Measurements from ENCODE around the gene HBP1. TPM values are rescaled to one million over a fixed set of nuclear protein-coding genes. Genes with fewer than 3 reads are reported as not detected.

The HBP1 gene
- total and polyA plus RNA-seq, 2 donors (not counting 1 experiment from before 2014, with no cell fraction given): 47.2 to 127 TPM

DNA sequence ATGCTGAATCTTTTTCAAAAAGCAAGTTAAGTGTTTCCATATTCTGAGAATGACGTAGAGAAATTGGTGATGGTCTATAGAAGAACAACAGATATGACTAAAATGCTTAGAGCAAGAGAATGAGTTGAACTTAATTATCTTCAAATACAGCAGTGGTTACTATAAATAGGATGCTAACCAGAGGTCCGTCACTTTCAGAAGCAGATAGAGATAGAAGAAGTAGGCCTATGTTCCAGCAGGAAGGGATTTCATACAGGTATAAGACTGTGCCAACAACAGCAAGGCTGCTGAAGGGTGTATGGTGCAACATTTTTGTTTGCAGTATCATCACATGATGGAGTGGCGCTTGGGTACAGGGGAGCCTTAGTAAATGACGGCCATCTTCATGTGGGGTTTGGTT, 68.6 kb downstream of the HBP1 start:
- CTCF ChIA-PET: no interaction called here
- intact Hi-C loops (cut with micrococcal nuclease): no loop called here
- no peak overlapping the region for H3K27ac Mint-ChIP-seq

DNA sequence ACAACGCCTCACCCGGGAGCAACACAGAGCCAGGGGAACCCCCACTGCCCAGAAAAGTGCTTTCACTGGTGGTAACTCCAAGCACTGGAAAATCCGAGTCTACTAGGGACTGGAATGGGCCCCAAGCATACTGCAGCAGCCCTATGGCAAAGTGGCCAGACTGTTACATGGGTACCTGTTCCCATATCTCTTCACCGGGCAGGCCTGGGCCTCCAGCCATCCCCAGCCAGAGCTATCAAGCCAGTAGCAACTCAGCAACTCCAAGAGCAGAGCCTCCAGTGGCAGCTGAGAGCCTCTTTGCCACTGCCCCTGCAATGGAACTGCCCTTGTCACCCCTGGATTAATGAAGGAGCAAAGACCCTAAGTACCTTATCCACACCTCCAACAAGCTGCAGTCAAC, 73.5 kb downstream of the HBP1 start:
- no peaks in the 10 kb centered on the region for H3K4me1 Mint-ChIP-seq
- intact Hi-C loops (cut with micrococcal nuclease): no loop called here
- no peak overlapping the region for H3K27ac Mint-ChIP-seq
- Histone ChIP-seq H3K79me2 (ENCODE audit: control insufficient read depth, insufficient read depth, low read length) (no peaks in the 10 kb centered on the region), H3K36me3 (replicated peaks in 1 of 2; ENCODE audit: control extremely low read depth in 1 of 2, control insufficient read depth in 1 of 2, extremely low read depth in 1 of 2, insufficient read depth in 2 of 2, low read length in 1 of 2) (peaks cover 3 to 30% of the 10 kb centered on the region in 2 experiments), H3K27ac (ENCODE audit: low read length in 2 of 2) (no peak overlapping the region), H3K9ac (ENCODE audit: low read length) (no peak overlapping the region), H3K4me3 (ENCODE audit: control extremely low read depth in 1 of 5, extremely low read depth in 1 of 5, insufficient read depth in 1 of 5, low read depth in 2 of 5, low read length in 4 of 5) (no peak overlapping the region), H3K9me3 (ENCODE audit: control extremely low read depth in 1 of 3, control insufficient read depth in 2 of 3, insufficient read depth in 1 of 3, low read length in 2 of 3) (peaks cover 0 to 4% (median 2%) of the 10 kb centered on the region in 3 donors), H3K4me1 (ENCODE audit: control insufficient read depth in 2 of 2, insufficient read depth in 2 of 2, low read length in 2 of 2) (no peaks in the 10 kb centered on the region), H3K4me2 (replicated peaks; ENCODE audit: low read depth, low read length, poor library complexity, severe bottlenecking) (no peak overlapping the region), H4K20me1 (ENCODE audit: control insufficient read depth, insufficient read depth, low read length, poor library complexity, severe bottlenecking) (peaks cover 6% of the 10 kb centered on the region), H2AFZ (ENCODE audit: insufficient read depth, low read depth, low read length, poor library complexity, severe bottlenecking) (no peak overlapping the region), H3K27me3 (replicated peaks in 1 of 4; ENCODE audit: control extremely low read depth in 1 of 4, control insufficient read depth in 3 of 4, insufficient read depth in 4 of 4, low read length in 3 of 4) (no peaks in the 10 kb centered on the region)
- ATAC-seq (ENCODE audit: low read depth) (no peak), DNase-seq (no peak)
- no peak overlapping the region for H3K4me3 Mint-ChIP-seq
- H3K9me3 Mint-ChIP-seq (ENCODE audit: insufficient read depth): peaks cover 6% of the 10 kb centered on the region
- no peaks in the 10 kb centered on the region for H3K27me3 Mint-ChIP-seq
- ChIA-PET POLR2A (no interaction called here), CTCF (no interaction called here)
- WGBS (ENCODE audit: insufficient coverage): 98% methylated on average over 4 of the region's 4 CpGs
- TF ChIP-seq, protein P1, sequence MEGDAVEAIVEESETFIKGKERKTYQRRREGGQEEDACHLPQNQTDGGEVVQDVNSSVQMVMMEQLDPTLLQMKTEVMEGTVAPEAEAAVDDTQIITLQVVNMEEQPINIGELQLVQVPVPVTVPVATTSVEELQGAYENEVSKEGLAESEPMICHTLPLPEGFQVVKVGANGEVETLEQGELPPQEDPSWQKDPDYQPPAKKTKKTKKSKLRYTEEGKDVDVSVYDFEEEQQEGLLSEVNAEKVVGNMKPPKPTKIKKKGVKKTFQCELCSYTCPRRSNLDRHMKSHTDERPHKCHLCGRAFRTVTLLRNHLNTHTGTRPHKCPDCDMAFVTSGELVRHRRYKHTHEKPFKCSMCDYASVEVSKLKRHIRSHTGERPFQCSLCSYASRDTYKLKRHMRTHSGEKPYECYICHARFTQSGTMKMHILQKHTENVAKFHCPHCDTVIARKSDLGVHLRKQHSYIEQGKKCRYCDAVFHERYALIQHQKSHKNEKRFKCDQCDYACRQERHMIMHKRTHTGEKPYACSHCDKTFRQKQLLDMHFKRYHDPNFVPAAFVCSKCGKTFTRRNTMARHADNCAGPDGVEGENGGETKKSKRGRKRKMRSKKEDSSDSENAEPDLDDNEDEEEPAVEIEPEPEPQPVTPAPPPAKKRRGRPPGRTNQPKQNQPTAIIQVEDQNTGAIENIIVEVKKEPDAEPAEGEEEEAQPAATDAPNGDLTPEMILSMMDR (IDR thresholded peaks at IDR 0.05): no peak
- no peak for TF ChIP-seq EZH2 (IDR thresholded peaks at IDR 0.05; ENCODE audit: borderline replicate concordance, insufficient read depth, low read depth, low read length, poor library complexity, severe bottlenecking)

More for the DNA sequence above, 68.6 kb downstream of the HBP1 start:
- Mint-ChIP-seq H3K27me3 (no peaks in the 10 kb centered on the region), H3K4me3 (no peak overlapping the region), H3K9me3 (ENCODE audit: insufficient read depth) (no peaks in the 10 kb centered on the region), H3K4me1 (no peaks in the 10 kb centered on the region)
- H3K4me2 ChIP-seq (replicated peaks; ENCODE audit: low read depth, low read length, poor library complexity, severe bottlenecking): no peak overlapping the region
- ATAC-seq (ENCODE audit: low read depth): no peak
- H3K4me3 ChIP-seq (ENCODE audit: control extremely low read depth in 1 of 5, extremely low read depth in 1 of 5, insufficient read depth in 1 of 5, low read depth in 2 of 5, low read length in 4 of 5): no peak overlapping the region
- 100% methylated on average over 1 of the region's 4 CpGs for WGBS (ENCODE audit: insufficient coverage)
- no peaks in the 10 kb centered on the region for H3K79me2 ChIP-seq (ENCODE audit: control insufficient read depth, insufficient read depth, low read length)
- H2AFZ ChIP-seq (ENCODE audit: insufficient read depth, low read depth, low read length, poor library complexity, severe bottlenecking): no peak overlapping the region
- H3K36me3 ChIP-seq (replicated peaks in 1 of 2; ENCODE audit: control extremely low read depth in 1 of 2, control insufficient read depth in 1 of 2, extremely low read depth in 1 of 2, insufficient read depth in 2 of 2, low read length in 1 of 2): peaks cover 5 to 15% of the 10 kb centered on the region in 2 experiments
- peaks cover 2% of the 10 kb centered on the region for H4K20me1 ChIP-seq (ENCODE audit: control insufficient read depth, insufficient read depth, low read length, poor library complexity, severe bottlenecking)
- no peaks in the 10 kb centered on the region for H3K9me3 ChIP-seq (ENCODE audit: control extremely low read depth in 1 of 3, control insufficient read depth in 2 of 3, insufficient read depth in 1 of 3, low read length in 2 of 3)
- no peak overlapping the region for H3K9ac ChIP-seq (ENCODE audit: low read length)
- no peak for TF ChIP-seq EZH2 (IDR thresholded peaks at IDR 0.05; ENCODE audit: borderline replicate concordance, insufficient read depth, low read depth, low read length, poor library complexity, severe bottlenecking)
- TF ChIP-seq, protein P1 (IDR thresholded peaks at IDR 0.05): no peak
- H3K27ac ChIP-seq (ENCODE audit: low read length in 2 of 2): no peak overlapping the region
- POLR2A ChIA-PET: no interaction called here
- no peaks in the 10 kb centered on the region for H3K4me1 ChIP-seq (ENCODE audit: control insufficient read depth in 2 of 2, insufficient read depth in 2 of 2, low read length in 2 of 2)
- DNase-seq: no peak
- no peaks in the 10 kb centered on the region for H3K27me3 ChIP-seq (replicated peaks in 1 of 4; ENCODE audit: control extremely low read depth in 1 of 4, control insufficient read depth in 3 of 4, insufficient read depth in 4 of 4, low read length in 3 of 4)

Data from B cell (primary cell).